HL-60 (cell line): Measurements from ENCODE around the gene PROM1.

Experiments used
- DNase-seq, 2 experiments: peaks; one replicate each; pipeline ENCODE4 v3.0.0-alpha.2; 2010 to 2020; ENCODE audit warnings: low read depth in 1 of 2, low spot score in 1 of 2
- H3K27ac ChIP-seq: fragments of 250-450 bp; sonication (Bioruptor Pico); replicated peaks from 2 replicates; pipeline ENCODE4 v1.5.1; 2020; ENCODE audit warnings: mild to moderate bottlenecking, moderate library complexity
- H3K27me3 ChIP-seq: fragments of 250-450 bp; sonication (Bioruptor Pico); 2 replicates; pipeline ENCODE4 v1.5.1; 2021; ENCODE audit warnings: mild to moderate bottlenecking, moderate library complexity; ENCODE audit not compliant: insufficient read depth, poor library complexity, severe bottlenecking
- H3K4me3 ChIP-seq: replicated peaks from 2 replicates; pipeline ENCODE4 v1.5.1; 2011; ENCODE audit warnings: mild to moderate bottlenecking, control low read depth, low read length; ENCODE audit not compliant: insufficient read depth
- GABPA ChIP-seq: IDR thresholded peaks from 2 replicates; pipeline ENCODE4 v1.6.1; 2012; ENCODE audit warnings: low read depth
- POLR2AphosphoS5 ChIP-seq: IDR thresholded peaks from 2 replicates; pipeline ENCODE4 v1.6.1; 2012; ENCODE audit warnings: low read depth
- SPI1 ChIP-seq: IDR thresholded peaks from 2 replicates; pipeline ENCODE4 v1.6.1; 2012; ENCODE audit warnings: low read depth, mild to moderate bottlenecking, borderline replicate concordance
- TF ChIP-seq, protein P1 (sequence below): IDR thresholded peaks from 2 replicates; pipeline ENCODE4 v1.6.1; 2012; ENCODE audit warnings: low read depth; ENCODE audit not compliant: insufficient replicate concordance
- TF ChIP-seq, protein P2 (sequence below): IDR thresholded peaks from one replicate; pipeline ENCODE4 v1.5.1; 2011; ENCODE audit warnings: low read length, control low read depth, inconsistent platforms; ENCODE audit not compliant: insufficient read depth

Gene PROM1

DNA sequence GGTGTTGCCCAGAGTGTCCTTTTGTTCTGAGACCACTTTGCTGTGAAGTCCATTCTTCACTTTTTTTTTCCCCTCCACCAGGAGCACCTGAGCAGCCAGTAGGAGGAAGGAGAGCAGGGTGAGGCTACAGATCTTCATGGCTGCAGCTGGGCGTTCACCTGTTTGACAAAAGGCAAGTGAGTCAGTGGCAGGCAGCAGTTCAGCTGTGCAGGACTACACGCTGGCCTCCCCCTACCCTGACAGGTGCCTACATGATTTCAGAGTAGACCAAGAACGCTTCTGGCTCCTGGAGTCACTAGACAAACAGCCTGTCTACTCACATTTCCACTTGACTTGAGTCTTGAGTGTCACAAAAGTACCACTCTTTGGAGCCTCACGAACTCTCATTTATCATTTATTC, 147.3 kb downstream of the PROM1 start:
- no peak for TF ChIP-seq GABPA
- TF ChIP-seq, protein P1, sequence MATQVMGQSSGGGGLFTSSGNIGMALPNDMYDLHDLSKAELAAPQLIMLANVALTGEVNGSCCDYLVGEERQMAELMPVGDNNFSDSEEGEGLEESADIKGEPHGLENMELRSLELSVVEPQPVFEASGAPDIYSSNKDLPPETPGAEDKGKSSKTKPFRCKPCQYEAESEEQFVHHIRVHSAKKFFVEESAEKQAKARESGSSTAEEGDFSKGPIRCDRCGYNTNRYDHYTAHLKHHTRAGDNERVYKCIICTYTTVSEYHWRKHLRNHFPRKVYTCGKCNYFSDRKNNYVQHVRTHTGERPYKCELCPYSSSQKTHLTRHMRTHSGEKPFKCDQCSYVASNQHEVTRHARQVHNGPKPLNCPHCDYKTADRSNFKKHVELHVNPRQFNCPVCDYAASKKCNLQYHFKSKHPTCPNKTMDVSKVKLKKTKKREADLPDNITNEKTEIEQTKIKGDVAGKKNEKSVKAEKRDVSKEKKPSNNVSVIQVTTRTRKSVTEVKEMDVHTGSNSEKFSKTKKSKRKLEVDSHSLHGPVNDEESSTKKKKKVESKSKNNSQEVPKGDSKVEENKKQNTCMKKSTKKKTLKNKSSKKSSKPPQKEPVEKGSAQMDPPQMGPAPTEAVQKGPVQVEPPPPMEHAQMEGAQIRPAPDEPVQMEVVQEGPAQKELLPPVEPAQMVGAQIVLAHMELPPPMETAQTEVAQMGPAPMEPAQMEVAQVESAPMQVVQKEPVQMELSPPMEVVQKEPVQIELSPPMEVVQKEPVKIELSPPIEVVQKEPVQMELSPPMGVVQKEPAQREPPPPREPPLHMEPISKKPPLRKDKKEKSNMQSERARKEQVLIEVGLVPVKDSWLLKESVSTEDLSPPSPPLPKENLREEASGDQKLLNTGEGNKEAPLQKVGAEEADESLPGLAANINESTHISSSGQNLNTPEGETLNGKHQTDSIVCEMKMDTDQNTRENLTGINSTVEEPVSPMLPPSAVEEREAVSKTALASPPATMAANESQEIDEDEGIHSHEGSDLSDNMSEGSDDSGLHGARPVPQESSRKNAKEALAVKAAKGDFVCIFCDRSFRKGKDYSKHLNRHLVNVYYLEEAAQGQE: no peak
- TF ChIP-seq SPI1: no peak
- TF ChIP-seq POLR2AphosphoS5: no peak
- TF ChIP-seq, protein P2, sequence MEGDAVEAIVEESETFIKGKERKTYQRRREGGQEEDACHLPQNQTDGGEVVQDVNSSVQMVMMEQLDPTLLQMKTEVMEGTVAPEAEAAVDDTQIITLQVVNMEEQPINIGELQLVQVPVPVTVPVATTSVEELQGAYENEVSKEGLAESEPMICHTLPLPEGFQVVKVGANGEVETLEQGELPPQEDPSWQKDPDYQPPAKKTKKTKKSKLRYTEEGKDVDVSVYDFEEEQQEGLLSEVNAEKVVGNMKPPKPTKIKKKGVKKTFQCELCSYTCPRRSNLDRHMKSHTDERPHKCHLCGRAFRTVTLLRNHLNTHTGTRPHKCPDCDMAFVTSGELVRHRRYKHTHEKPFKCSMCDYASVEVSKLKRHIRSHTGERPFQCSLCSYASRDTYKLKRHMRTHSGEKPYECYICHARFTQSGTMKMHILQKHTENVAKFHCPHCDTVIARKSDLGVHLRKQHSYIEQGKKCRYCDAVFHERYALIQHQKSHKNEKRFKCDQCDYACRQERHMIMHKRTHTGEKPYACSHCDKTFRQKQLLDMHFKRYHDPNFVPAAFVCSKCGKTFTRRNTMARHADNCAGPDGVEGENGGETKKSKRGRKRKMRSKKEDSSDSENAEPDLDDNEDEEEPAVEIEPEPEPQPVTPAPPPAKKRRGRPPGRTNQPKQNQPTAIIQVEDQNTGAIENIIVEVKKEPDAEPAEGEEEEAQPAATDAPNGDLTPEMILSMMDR: no peak
- Histone ChIP-seq H3K4me3 (no peak overlapping the region), H3K27ac (no peak overlapping the region), H3K27me3 (no peaks in the 10 kb centered on the region)
- DNase-seq: no peak

DNA sequence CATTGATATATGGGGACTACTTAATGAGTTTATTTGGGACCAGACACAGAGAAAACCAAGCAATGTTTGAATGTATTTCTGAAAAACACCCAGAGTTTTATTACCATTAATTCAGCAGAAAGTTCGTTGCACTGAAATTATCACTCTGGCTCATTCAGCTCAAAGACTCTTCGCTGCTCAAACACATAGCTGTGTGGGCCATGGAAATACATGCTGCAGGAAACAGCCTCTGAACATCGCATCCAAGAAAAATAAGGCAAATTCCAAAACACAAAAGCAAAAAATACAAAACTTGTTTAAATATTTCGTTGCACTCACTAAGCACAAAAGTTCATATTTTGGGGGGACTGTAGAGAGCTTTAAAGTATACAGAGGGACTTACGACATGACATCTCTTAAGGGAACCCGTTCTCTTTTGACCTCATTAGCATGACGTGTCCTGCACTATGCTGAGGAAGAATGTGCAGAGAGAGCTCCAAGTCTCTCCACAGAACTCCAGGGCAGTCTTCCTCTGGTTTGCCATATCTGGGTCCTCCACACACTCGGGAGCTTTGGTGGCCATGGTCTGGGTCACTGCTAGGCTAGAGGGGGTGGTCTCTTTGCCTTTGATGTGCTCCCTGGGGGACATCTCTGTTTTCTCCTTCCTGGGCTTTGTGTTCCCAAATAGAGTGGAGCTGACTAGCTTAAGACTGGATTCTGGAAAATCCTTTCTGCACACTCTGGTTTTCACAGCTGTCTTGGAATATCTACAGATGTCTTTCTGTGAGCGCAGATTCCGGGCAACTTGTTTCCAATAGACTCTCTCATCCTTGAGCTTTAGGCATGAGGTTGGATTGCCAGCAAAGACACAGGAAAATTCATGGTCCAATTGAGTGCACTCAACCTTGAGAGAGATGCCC, 148.1 kb downstream of the PROM1 start:
- no peak for DNase-seq

DNA sequence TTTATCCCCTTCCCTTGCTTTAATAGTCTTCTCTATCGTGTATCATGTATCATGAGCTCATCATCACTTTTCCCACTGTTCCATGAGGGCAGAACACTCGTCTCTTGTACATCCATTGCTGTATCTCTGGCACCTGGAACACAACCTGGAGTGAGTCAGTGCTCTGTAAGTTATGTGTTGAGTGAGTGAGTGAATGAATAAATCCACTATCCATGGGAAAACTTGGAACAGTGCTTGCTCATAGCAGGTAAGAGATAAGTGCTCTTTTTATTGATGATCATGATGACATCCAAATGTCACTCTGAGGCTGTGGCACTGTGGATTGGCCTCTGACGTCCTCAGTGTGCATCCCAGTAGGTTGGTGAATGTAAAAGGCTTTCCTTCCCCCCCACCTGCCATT, 149.6 kb downstream of the PROM1 start:
- Histone ChIP-seq H3K27ac (no peak overlapping the region), H3K4me3 (no peak overlapping the region), H3K27me3 (no peaks in the 10 kb centered on the region)
- DNase-seq: no peak
- TF ChIP-seq POLR2AphosphoS5 (no peak), SPI1 (no peak), GABPA (no peak)
- TF ChIP-seq, protein P1: no peak
- TF ChIP-seq, protein P2: no peak

More for the DNA sequence above, 148.1 kb downstream of the PROM1 start:
- H3K27me3 ChIP-seq: no peaks in the 10 kb centered on the region
- no peak overlapping the region for H3K27ac ChIP-seq
- TF ChIP-seq GABPA (no peak), SPI1 (no peak), POLR2AphosphoS5 (no peak)
- TF ChIP-seq, protein P2: no peak
- TF ChIP-seq, protein P1: no peak
- no peak overlapping the region for H3K4me3 ChIP-seq
